Hepatocyte (in vitro differentiated cells): ENCODE measurements around the gene CCDC47. TPM values are rescaled to one million over a fixed set of nuclear protein-coding genes. Genes with fewer than 3 reads are reported as not detected.
A peak's percentile ranks its signal among the peaks of the same experiment; 100 is the strongest.

ENCODE experiments used
- DNase-seq: peaks from one replicate; pipeline ENCODE4 v3.0.0-alpha.2; 2016; ENCODE audit warnings: low spot score
- H2AFZ ChIP-seq: fragments of 200-600 bp; sonication (generic); 2 replicates; pipeline ENCODE4 v1.6.0; 2016; ENCODE audit warnings: antibody characterized with exemption, mild to moderate bottlenecking
- H3K27ac ChIP-seq: fragments of 200-600 bp; sonication (generic); 2 replicates; pipeline ENCODE4 v1.5.1; 2016; ENCODE audit warnings: mild to moderate bottlenecking
- H3K27me3 ChIP-seq: fragments of 200-600 bp; sonication (generic); 2 replicates; pipeline ENCODE4 v1.6.1; 2016
- H3K36me3 ChIP-seq: fragments of 200-600 bp; sonication (generic); replicated peaks from 2 replicates; pipeline ENCODE4 v1.5.1; 2016; ENCODE audit warnings: low read depth; ENCODE audit not compliant: insufficient read depth
- H3K4me1 ChIP-seq: fragments of 200-600 bp; sonication (generic); 2 replicates; pipeline ENCODE4 v1.5.1; 2016; ENCODE audit warnings: mild to moderate bottlenecking, moderate library complexity; ENCODE audit not compliant: insufficient read depth
- H3K4me2 ChIP-seq: fragments of 200-600 bp; sonication (generic); 2 replicates; pipeline ENCODE4 v1.6.0; 2016
- H3K4me3 ChIP-seq: fragments of 200-600 bp; sonication (generic); 2 replicates; pipeline ENCODE4 v1.5.1; 2016; ENCODE audit warnings: mild to moderate bottlenecking
- H3K79me2 ChIP-seq: fragments of 200-600 bp; sonication (generic); 2 replicates; pipeline ENCODE4 v1.6.0; 2017; ENCODE audit warnings: mild to moderate bottlenecking
- H3K9me2 ChIP-seq: fragments of 200-600 bp; sonication (generic); replicated peaks from 2 replicates; pipeline ENCODE4 v1.6.0; 2017; ENCODE audit warnings: mild to moderate bottlenecking; ENCODE audit not compliant: insufficient read depth
- H3K9me3 ChIP-seq: fragments of 200-600 bp; sonication (generic); 2 replicates; pipeline ENCODE4 v1.5.1; 2016; ENCODE audit warnings: low read depth, mild to moderate bottlenecking
- H4K20me1 ChIP-seq: fragments of 200-600 bp; sonication (generic); 2 replicates; pipeline ENCODE4 v1.6.0; 2016; ENCODE audit warnings: mild to moderate bottlenecking; ENCODE audit not compliant: insufficient read depth, poor library complexity, severe bottlenecking
- EZH2 ChIP-seq: fragments of 200-600 bp; sonication (generic); IDR thresholded peaks from 2 replicates; pipeline ENCODE4 v1.6.1; 2016; ENCODE audit warnings: antibody characterized with exemption, mild to moderate bottlenecking, borderline replicate concordance
- EZH2phosphoT487 ChIP-seq: fragments of 200-600 bp; sonication (generic); IDR thresholded peaks from one replicate; pipeline ENCODE4 v1.6.1; 2018; ENCODE audit warnings: antibody characterized with exemption, mild to moderate bottlenecking, low read depth, moderate library complexity; ENCODE audit not compliant: unreplicated experiment, severe bottlenecking
- WGBS: methylation state at CpG from one replicate; pipeline ENCODE4 v1.1.6; 2016; ENCODE audit warnings: low lambda C conversion rate; ENCODE audit errors: missing lambda C conversion rate; 5-methylcytosine and 5-hydroxymethylcytosine counted together
- polyA plus RNA-seq: library from polyadenylated mRNA; unstranded; fragments of >200 nt; fragmentation: Nextera tagmentation; extraction: Ambion mirVana; gene quantifications from 2 replicates; pipeline ENCODE4 v1.2.1, GENCODE V29; 2016
- total RNA-seq: library from RNA; depleted of rRNA; stranded (reverse); fragments of >200 nt; gene quantifications from 2 replicates; pipeline ENCODE4 v1.2.3, GENCODE V29; 2014
- TF ChIP-seq, protein P1 (sequence below): fragments of 200-600 bp; sonication (generic); IDR thresholded peaks from 2 replicates; pipeline ENCODE4 v1.5.1; 2016; ENCODE audit warnings: antibody characterized with exemption, mild to moderate bottlenecking; ENCODE audit not compliant: poor library complexity

CCDC47 gene
- total and polyA plus RNA-seq, 2 experiments from 2014 or later = 77.8 to 82.7 TPM

DNA sequence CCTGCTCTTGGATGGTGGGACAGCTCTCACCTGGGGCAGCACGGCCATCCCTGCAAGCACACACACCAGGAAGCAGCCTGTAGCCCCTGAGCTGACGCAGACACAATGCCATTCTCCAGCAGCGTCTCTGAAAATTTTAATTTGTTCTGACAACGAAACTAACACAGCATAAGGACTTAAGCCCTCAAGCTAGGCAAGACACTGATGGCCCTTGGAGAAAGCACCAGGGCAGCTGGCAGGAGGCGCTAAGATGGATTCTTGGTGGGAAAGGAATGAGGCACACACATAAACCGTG is 70.7 kb downstream of the CCDC47 start:
- H3K79me2 ChIP-seq = no peaks in the 10 kb centered on the region
- H3K4me3 ChIP-seq = no peak overlapping the region
- H2AFZ ChIP-seq = no peak overlapping the region
- H3K4me1 ChIP-seq = peaks cover 15% of the 10 kb centered on the region
- H3K9me3 ChIP-seq = no peaks in the 10 kb centered on the region
- no peaks in the 10 kb centered on the region for H3K27me3 ChIP-seq
- TF ChIP-seq, protein P1, sequence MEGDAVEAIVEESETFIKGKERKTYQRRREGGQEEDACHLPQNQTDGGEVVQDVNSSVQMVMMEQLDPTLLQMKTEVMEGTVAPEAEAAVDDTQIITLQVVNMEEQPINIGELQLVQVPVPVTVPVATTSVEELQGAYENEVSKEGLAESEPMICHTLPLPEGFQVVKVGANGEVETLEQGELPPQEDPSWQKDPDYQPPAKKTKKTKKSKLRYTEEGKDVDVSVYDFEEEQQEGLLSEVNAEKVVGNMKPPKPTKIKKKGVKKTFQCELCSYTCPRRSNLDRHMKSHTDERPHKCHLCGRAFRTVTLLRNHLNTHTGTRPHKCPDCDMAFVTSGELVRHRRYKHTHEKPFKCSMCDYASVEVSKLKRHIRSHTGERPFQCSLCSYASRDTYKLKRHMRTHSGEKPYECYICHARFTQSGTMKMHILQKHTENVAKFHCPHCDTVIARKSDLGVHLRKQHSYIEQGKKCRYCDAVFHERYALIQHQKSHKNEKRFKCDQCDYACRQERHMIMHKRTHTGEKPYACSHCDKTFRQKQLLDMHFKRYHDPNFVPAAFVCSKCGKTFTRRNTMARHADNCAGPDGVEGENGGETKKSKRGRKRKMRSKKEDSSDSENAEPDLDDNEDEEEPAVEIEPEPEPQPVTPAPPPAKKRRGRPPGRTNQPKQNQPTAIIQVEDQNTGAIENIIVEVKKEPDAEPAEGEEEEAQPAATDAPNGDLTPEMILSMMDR = no peak
- TF ChIP-seq EZH2phosphoT487 (no peak), EZH2 (no peak)
- no peak overlapping the region for H3K4me2 ChIP-seq
- H3K9me2 ChIP-seq = no peaks in the 10 kb centered on the region
- no peak for DNase-seq
- H3K36me3 ChIP-seq = no peaks in the 10 kb centered on the region
- no peaks in the 10 kb centered on the region for H4K20me1 ChIP-seq
- WGBS = 77% methylated on average over 6 of the region's 6 CpGs
- no peak overlapping the region for H3K27ac ChIP-seq

DNA sequence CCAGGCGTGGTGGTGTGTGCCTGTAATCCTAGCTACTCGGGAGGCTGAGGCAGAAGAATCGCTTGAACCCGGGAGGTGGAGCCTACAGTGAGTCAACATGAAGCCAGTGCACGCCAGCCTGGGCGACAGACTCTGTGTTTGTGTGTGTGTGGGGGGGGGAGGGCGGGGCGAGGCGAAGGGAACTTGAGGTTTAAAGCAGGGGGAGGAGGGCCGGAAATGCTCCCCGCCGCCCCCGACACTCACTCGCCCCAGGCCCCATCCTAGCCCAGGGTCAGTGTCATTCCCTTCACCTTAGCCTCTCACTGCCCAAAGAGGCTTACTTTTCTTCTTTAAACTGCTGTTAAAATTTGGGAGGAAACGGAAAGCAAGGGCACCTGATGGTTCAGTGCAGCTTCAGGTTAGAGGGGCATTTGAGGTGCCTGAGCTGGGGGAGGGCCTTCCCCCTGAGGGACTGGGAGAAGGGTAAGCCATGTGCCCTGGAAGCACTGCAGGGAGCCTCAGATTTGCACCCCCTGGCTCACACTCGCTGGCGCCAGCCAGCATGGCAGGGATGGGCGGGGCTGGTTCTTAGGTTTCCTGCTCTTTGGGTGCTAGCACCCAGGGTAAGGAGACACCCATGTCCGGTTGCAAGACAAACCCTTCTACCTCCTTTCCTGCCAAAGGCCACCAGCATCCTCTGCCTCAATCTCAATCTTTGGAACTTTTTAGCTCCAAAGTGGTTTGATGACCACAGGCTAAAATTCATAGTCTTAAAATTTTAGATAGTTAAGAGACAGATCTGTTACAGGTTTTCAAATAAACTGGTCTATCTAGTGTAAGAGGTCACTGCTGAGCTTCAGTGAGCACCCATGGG is 71.3 kb downstream of the CCDC47 start:
- no peaks in the 10 kb centered on the region for H4K20me1 ChIP-seq
- H2AFZ ChIP-seq = no peak overlapping the region
- DNase-seq = no peak
- H3K9me3 ChIP-seq = no peaks in the 10 kb centered on the region
- peak overlapping the region; percentile 94 for H3K4me2 ChIP-seq
- H3K36me3 ChIP-seq = no peaks in the 10 kb centered on the region
- TF ChIP-seq, protein P1 = no peak
- TF ChIP-seq EZH2 = no peak
- TF ChIP-seq EZH2phosphoT487 = no peak
- H3K27me3 ChIP-seq = no peaks in the 10 kb centered on the region
- WGBS = 93% methylated on average over 11 of the region's 19 CpGs
- no peak overlapping the region for H3K4me3 ChIP-seq
- peaks cover 15% of the 10 kb centered on the region for H3K4me1 ChIP-seq
- no peaks in the 10 kb centered on the region for H3K9me2 ChIP-seq
- H3K27ac ChIP-seq = no peak overlapping the region
- no peaks in the 10 kb centered on the region for H3K79me2 ChIP-seq

DNA sequence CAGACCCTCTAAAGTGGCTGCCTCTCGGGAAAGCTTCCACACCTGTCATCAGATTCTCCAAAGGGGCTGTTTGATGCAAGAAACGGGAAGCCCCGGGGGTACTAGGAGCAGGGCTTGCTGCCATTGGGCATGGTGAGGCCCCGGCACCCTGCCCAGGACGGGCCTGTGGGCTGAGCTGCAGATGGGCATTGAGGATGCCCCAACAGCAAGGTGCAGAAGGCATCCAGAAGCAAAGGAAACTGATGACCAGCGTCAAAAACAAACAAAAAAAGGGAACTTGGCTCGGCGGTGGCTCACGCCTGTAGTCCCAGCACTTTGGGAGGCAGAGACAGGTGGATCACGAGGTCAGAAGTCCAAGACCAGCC is 72.0 kb downstream of the CCDC47 start:
- Histone ChIP-seq H3K9me2 (no peaks in the 10 kb centered on the region), H3K4me3 (no peak overlapping the region), H4K20me1 (no peaks in the 10 kb centered on the region), H3K79me2 (no peaks in the 10 kb centered on the region), H2AFZ (no peak overlapping the region), H3K9me3 (no peaks in the 10 kb centered on the region), H3K27me3 (no peaks in the 10 kb centered on the region), H3K36me3 (no peaks in the 10 kb centered on the region), H3K4me1 (peaks cover 15% of the 10 kb centered on the region), H3K27ac (no peak overlapping the region), H3K4me2 (peak overlapping the region; percentile 94)
- TF ChIP-seq, protein P1 = no peak
- no peak for TF ChIP-seq EZH2
- no peak for TF ChIP-seq EZH2phosphoT487
- no peak for DNase-seq
- WGBS = 87% methylated on average over 10 of the region's 10 CpGs
